NOMO-1 treated with dmso at 0.1 percent for 144 hours (cell line): ENCODE results near the gene ARHGAP24.
A peak's percentile ranks its signal among the peaks of the same experiment; 100 is the strongest.

Experiments
- DNase-seq: peaks from one replicate; lab custom pipeline; 2025; ENCODE audit not compliant: unreplicated experiment; lab: John Stamatoyannopoulos, UW

ARHGAP24 gene

GRCh38 chr4:85474818-85475630 lies at the start of gene ARHGAP24:
Gene ARHGAP24, plus strand, starts transcription at chr4:85475150.
- peak; percentile 89 for DNase-seq

- no peak for DNase-seq
These were observed 48.6 kb upstream of the ARHGAP24 start for GRCh38 chr4:85426366-85426765.

GRCh38 chr4:85427123-85427522 lies 47.8 kb upstream of the ARHGAP24 start:
- DNase-seq, result no peak

- no peak for DNase-seq
These were observed 44.7 kb upstream of the ARHGAP24 start for GRCh38 chr4:85430226-85430625.

- no peak for DNase-seq
These were observed 44.3 kb upstream of the ARHGAP24 start for GRCh38 chr4:85430697-85431096.

- no peak for DNase-seq
These were observed 43.8 kb upstream of the ARHGAP24 start for GRCh38 chr4:85431156-85431555.

GRCh38 chr4:85431881-85432485 lies 43.0 kb upstream of the ARHGAP24 start:
- no peak for DNase-seq

GRCh38 chr4:85445050-85445639 lies 29.8 kb upstream of the ARHGAP24 start:
- no peak for DNase-seq

GRCh38 chr4:85446141-85446861 lies 28.6 kb upstream of the ARHGAP24 start:
- DNase-seq, result no peak

- DNase-seq, result no peak
These were observed 25.8 kb upstream of the ARHGAP24 start for GRCh38 chr4:85448906-85449890.

- no peak for DNase-seq
These were observed 22.8 kb upstream of the ARHGAP24 start for GRCh38 chr4:85452058-85452731.

- no peak for DNase-seq
These were observed 19.0 kb upstream of the ARHGAP24 start for GRCh38 chr4:85455942-85456341.

- DNase-seq, result no peak
These were observed 17.0 kb upstream of the ARHGAP24 start for GRCh38 chr4:85457752-85458467.

- DNase-seq, result no peak
These were observed 15.2 kb upstream of the ARHGAP24 start for GRCh38 chr4:85459736-85460135.

- DNase-seq, result no peak
These were observed 594 bp upstream of the ARHGAP24 start for GRCh38 chr4:85474356-85474755.

- no peak for DNase-seq
These were observed 782 bp downstream of the ARHGAP24 start for GRCh38 chr4:85475631-85476233.

- DNase-seq, result no peak
These were observed 1.4 kb downstream of the ARHGAP24 start for GRCh38 chr4:85476381-85476780.

- DNase-seq, result no peak
These were observed 2.6 kb downstream of the ARHGAP24 start for GRCh38 chr4:85477534-85477933.

GRCh38 chr4:85478576-85478975 lies 3.6 kb downstream of the ARHGAP24 start:
- DNase-seq, result no peak
